GM23338 (cell line): ENCODE data around the gene SLC26A1.

ENCODE experiments used
- EZH2 ChIP-seq: fragments of 200-600 bp; sonication (generic); IDR thresholded peaks from one replicate; pipeline ENCODE4 v1.8.0; 2017; ENCODE audit warnings: antibody characterized with exemption, mild to moderate bottlenecking, low read depth; ENCODE audit not compliant: unreplicated experiment
- EZH2phosphoT487 ChIP-seq: fragments of 200-600 bp; sonication (generic); IDR thresholded peaks from one replicate; pipeline ENCODE4 v1.8.1; 2018; ENCODE audit warnings: antibody characterized with exemption; ENCODE audit not compliant: unreplicated experiment
- POLR2AphosphoS5 ChIP-seq: IDR thresholded peaks from 2 replicates; pipeline ENCODE4 v1.6.1; 2016; ENCODE audit warnings: antibody characterized with exemption, low read depth
- REST ChIP-seq: IDR thresholded peaks from one replicate; pipeline ENCODE4 v1.6.1; 2018; ENCODE audit warnings: antibody characterized with exemption; ENCODE audit not compliant: unreplicated experiment
- ZNF331 ChIP-seq: fragments of 250-450 bp; sonication (Bioruptor Pico); IDR thresholded peaks from 2 replicates; pipeline ENCODE4 v1.5.0; 2020; ENCODE audit warnings: low read depth, mild to moderate bottlenecking, moderate library complexity
- TF ChIP-seq, protein P1 (sequence below), 2 experiments: fragments of 200-600 bp in 1 of 2; sonication (generic) in 1 of 2; conservative IDR thresholded peaks; 2 replicates each; pipeline versions ENCODE4 v1.5.1 to v1.6.1; 2016 to 2017; ENCODE audit warnings: antibody characterized with exemption in 2 of 2, low read depth in 2 of 2, mild to moderate bottlenecking in 2 of 2, moderate library complexity in 1 of 2

GRCh38 chr4:986428-986878 is 6.8 kb downstream of the SLC26A1 start:
- TF ChIP-seq, protein P1, sequence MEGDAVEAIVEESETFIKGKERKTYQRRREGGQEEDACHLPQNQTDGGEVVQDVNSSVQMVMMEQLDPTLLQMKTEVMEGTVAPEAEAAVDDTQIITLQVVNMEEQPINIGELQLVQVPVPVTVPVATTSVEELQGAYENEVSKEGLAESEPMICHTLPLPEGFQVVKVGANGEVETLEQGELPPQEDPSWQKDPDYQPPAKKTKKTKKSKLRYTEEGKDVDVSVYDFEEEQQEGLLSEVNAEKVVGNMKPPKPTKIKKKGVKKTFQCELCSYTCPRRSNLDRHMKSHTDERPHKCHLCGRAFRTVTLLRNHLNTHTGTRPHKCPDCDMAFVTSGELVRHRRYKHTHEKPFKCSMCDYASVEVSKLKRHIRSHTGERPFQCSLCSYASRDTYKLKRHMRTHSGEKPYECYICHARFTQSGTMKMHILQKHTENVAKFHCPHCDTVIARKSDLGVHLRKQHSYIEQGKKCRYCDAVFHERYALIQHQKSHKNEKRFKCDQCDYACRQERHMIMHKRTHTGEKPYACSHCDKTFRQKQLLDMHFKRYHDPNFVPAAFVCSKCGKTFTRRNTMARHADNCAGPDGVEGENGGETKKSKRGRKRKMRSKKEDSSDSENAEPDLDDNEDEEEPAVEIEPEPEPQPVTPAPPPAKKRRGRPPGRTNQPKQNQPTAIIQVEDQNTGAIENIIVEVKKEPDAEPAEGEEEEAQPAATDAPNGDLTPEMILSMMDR (conservative IDR thresholded peaks at IDR 0.05; ENCODE audit: low read depth in 2 of 2): no peak
- no peak for TF ChIP-seq ZNF331 (CRISPR knock-in tag)
- TF ChIP-seq REST: no peak
- no peak for TF ChIP-seq EZH2
- no peak; the same call in 1 of the 2 replicates for TF ChIP-seq POLR2AphosphoS5
- TF ChIP-seq EZH2phosphoT487: no peak
